Measurements from ENCODE around the gene SIM1.

The SIM1 gene

DNA sequence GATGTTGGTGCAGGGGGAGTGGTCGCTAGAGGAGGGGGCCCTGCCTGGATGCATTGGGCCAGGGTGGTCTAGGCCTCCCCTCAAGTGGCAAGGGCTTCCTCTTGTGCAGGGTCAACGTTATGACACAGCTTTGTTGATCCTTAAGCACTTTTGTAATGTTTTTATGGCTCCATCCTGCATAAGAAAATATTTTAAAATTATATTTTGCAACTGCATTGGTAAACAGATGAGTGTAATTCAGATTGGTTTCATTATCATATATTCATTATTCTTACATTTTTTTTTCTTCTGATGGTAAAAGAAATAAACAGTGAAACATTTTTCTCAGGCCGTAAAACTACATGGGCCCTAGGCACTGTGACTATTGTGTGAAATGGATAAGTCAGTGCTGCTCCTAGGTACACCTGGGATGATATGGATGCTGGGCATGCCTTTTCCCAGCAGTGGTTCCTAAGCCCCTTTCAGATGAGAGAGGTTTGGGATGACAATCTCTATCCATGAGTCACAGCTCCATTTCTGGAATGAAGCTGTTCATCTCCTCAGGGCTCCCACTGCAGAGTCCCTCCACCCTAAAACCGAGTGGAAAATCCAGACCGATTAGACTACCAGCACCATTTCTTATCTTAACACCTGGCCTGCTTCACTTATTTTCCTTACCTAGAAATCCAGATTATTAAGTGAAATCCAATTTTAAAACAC lies 5.8 kb upstream of the SIM1 start:
- H3K36me3 ChIP-seq (ENCODE audit: control insufficient read depth, insufficient read depth, low read length): no peaks in the 10 kb centered on the region
- peaks cover 38% of the 10 kb centered on the region for H3K27me3 ChIP-seq (replicated peaks; ENCODE audit: control insufficient read depth, insufficient read depth, low read length, poor library complexity, severe bottlenecking)
- H3K9me3 ChIP-seq (ENCODE audit: control insufficient read depth, low read length): no peaks in the 10 kb centered on the region
- no peak for DNase-seq
- H3K4me3 ChIP-seq (ENCODE audit: insufficient read depth, low read depth, low read length, poor library complexity, severe bottlenecking): no peak overlapping the region
- no peak overlapping the region for H3K27ac ChIP-seq (ENCODE audit: insufficient read depth, low read length, poor library complexity, severe bottlenecking)
- H3K4me1 ChIP-seq (ENCODE audit: control insufficient read depth, insufficient read depth, low read length, poor library complexity, severe bottlenecking): peaks cover 3% of the 10 kb centered on the region

DNA sequence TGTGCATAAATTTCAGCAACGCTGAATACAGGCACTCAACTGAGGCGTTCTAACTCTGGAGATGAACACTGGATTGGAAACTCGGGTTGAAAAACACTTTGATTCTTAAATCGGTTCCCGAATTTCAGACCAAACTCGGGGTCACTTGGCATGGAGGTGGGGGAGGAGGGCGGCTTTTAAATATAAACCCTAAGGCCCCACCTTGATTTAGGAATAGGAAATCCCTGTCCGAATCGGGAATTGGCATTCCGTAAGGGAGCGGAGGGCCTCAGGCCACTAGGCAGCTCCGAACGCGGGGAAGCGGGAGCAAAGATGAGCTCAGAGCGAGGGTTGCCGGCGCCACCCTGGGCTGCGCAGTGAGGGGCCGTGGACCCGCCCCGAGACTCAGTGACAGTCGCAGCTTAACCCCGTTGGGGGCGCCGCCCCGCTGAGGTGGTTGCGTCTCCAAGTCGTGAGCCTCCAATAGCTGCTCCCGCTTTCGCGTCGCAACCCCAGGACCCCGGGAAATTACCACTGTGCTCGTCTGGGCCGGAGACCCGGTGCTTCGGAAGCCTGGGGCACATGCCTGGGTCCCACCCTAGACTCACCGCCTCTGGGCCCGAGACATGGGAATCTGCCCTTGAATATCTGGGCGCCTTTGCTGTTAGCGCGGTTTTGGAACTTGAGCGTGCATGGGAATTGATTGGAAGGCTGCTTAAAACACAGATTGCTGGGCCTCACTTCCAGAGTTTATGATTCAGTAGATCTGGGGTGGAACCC lies 4.6 kb upstream of the SIM1 start:
- H3K27me3 ChIP-seq (replicated peaks; ENCODE audit: control insufficient read depth, insufficient read depth, low read length, poor library complexity, severe bottlenecking): peaks cover 51% of the 10 kb centered on the region
- H3K4me3 ChIP-seq (ENCODE audit: insufficient read depth, low read depth, low read length, poor library complexity, severe bottlenecking): no peak overlapping the region
- peaks cover 8% of the 10 kb centered on the region for H3K4me1 ChIP-seq (ENCODE audit: control insufficient read depth, insufficient read depth, low read length, poor library complexity, severe bottlenecking)
- no peak for DNase-seq
- H3K9me3 ChIP-seq (ENCODE audit: control insufficient read depth, low read length): peaks cover 2% of the 10 kb centered on the region
- no peaks in the 10 kb centered on the region for H3K36me3 ChIP-seq (ENCODE audit: control insufficient read depth, insufficient read depth, low read length)
- H3K27ac ChIP-seq (ENCODE audit: insufficient read depth, low read length, poor library complexity, severe bottlenecking): no peak overlapping the region

DNA sequence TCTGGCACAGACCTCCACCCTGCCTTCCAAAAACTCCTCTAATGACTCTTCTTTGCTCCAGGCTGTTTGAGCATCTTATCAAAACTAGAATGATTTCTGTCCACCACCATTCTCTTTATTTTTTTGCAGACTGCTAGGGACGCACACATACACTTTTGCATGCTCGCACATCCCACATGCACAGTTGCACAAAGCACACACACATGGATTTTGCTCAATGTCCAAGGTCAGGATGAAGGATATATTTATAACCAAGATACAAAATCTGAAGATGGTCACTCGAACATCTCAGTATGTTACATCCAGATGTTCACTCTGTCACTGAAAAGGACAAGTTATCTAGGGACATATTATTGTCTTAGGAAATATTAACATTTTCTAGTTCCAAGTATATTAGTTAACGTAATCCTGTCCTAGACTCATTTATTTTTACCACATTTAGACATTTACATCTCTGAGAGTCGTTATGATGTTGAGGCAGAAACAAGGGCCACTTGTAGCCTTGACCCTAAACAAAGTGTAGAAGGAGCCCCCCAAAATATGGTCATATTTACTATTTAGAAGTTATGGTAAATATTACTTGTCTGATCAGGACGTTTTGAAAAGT lies 3.4 kb upstream of the SIM1 start:
- peaks cover 2% of the 10 kb centered on the region for H3K9me3 ChIP-seq (ENCODE audit: control insufficient read depth, low read length)
- peaks cover 9% of the 10 kb centered on the region for H3K4me1 ChIP-seq (ENCODE audit: control insufficient read depth, insufficient read depth, low read length, poor library complexity, severe bottlenecking)
- peaks cover 61% of the 10 kb centered on the region for H3K27me3 ChIP-seq (replicated peaks; ENCODE audit: control insufficient read depth, insufficient read depth, low read length, poor library complexity, severe bottlenecking)
- no peak overlapping the region for H3K4me3 ChIP-seq (ENCODE audit: insufficient read depth, low read depth, low read length, poor library complexity, severe bottlenecking)
- no peaks in the 10 kb centered on the region for H3K36me3 ChIP-seq (ENCODE audit: control insufficient read depth, insufficient read depth, low read length)
- DNase-seq: no peak
- no peak overlapping the region for H3K27ac ChIP-seq (ENCODE audit: insufficient read depth, low read length, poor library complexity, severe bottlenecking)

DNA sequence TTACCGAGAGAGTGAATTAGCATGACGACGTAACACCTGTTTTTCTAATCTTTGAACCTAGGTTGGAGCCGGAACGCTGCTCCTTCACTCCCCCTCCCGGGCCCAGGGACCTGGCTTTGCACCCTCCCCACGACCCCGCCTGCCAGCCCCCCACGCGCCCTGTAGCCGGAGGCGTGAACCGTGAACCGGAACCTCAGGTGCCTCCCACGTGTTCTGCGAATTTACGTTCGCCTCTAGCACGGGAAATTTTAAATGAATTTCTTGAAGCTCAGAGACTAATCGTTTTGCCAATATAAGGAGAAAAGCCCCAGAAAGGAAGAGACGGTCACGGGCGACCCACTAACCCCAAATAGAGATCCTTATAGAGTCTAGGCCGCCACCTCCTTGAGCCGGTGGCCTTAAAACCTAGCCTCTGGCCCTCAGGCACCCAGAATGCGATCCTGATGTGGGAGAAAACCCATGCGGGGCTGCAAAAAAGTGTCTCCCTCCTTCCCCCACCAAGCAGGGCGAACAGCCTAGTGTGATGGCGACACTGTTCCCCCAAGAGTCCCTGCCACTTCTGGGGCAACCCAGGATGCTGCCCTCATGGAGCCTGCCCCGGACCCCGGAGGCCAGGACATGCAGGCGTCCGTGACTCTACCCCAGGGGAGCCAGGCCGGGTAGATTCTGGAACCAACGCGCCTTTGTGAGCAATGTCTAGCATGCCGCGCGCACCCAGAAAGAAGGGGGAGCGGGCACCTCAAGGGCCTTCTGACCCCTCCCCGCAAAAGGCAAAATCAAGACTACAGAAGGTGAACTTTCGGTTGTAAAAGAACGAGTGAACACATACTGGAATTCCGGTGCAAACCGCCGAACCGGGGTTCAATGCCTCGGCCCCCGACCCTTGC lies 2.7 kb upstream of the SIM1 start:
- no peak for DNase-seq
- H3K9me3 ChIP-seq (ENCODE audit: control insufficient read depth, low read length): peaks cover 2% of the 10 kb centered on the region
- H3K4me3 ChIP-seq (ENCODE audit: insufficient read depth, low read depth, low read length, poor library complexity, severe bottlenecking): no peak overlapping the region
- no peaks in the 10 kb centered on the region for H3K36me3 ChIP-seq (ENCODE audit: control insufficient read depth, insufficient read depth, low read length)
- peaks cover 9% of the 10 kb centered on the region for H3K4me1 ChIP-seq (ENCODE audit: control insufficient read depth, insufficient read depth, low read length, poor library complexity, severe bottlenecking)
- no peak overlapping the region for H3K27ac ChIP-seq (ENCODE audit: insufficient read depth, low read length, poor library complexity, severe bottlenecking)
- H3K27me3 ChIP-seq (replicated peaks; ENCODE audit: control insufficient read depth, insufficient read depth, low read length, poor library complexity, severe bottlenecking): peaks cover 68% of the 10 kb centered on the region

DNA sequence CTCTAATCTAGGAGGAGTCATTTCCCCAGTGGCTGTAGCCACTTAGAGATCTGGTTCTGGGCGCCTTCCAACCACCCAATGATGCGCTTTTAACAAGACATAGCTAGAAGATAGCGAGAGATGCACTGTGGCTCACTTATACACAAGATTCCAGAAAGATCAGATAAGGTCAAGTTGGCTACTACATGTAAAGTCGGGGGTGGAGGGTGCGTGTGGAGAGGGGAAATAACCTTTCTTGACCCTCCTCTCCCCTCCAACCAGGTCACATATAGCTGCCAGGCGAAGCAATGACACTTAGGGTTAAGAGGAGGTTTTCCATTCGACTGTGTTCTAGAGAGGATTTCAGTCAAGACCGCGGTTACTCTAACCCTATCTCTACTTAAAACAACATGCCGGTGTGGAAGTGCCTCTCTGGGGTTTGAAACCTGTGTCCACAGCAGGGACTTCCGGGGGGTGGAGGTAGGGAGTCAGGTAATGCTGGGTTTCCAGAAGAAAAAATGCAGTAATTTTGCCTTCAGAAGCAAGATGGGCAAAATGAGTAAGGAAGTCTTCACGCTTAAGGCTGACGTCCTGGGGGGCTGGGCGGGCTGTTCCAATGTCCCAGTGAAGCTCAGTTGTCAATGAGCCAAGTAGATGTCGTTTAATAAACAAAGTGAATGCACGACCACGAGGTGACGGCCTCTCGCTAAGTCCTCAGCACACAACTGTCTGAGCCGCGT lies 1.8 kb upstream of the SIM1 start:
- Histone ChIP-seq H3K9me3 (ENCODE audit: control insufficient read depth, low read length) (peaks cover 2% of the 10 kb centered on the region), H3K36me3 (ENCODE audit: control insufficient read depth, insufficient read depth, low read length) (no peaks in the 10 kb centered on the region), H3K4me3 (ENCODE audit: insufficient read depth, low read depth, low read length, poor library complexity, severe bottlenecking) (no peak overlapping the region), H3K4me1 (ENCODE audit: control insufficient read depth, insufficient read depth, low read length, poor library complexity, severe bottlenecking) (peaks cover 12% of the 10 kb centered on the region), H3K27me3 (replicated peaks; ENCODE audit: control insufficient read depth, insufficient read depth, low read length, poor library complexity, severe bottlenecking) (peaks cover 73% of the 10 kb centered on the region), H3K27ac (ENCODE audit: insufficient read depth, low read length, poor library complexity, severe bottlenecking) (no peak overlapping the region)
- DNase-seq: no peak

DNA sequence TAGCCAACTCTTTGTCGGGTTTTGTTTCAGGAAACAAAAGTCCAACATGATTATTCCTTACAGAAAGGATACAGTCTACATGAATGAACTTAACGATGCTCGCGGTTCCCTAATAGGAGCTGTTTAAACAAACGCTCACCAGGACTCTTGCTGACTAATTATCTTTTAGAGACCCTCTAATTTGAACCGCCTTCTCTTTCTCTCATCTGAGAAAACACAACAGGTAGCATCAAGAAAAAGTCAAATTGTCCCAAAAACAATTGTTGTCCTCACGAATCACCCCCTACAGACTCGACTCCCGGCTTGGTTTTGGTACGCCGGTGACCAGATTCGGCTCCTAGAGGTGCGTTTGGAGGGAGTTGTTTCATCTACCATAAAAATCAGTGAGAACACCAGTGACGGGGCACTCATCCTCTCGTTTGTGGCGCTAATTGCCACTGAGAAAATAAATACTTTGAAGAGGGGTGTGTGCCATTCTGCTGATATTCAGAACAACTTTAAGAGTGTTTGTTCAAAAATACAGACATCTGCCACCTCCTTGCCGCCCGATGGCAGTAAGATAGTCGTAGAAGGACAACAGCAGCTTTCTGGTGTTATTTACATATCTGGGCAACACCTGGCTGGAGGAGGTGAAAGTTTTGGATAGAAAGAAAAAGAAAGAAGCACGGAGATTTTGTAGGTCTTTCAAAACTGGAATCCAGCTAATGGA lies 1.1 kb upstream of the SIM1 start:
- no peaks in the 10 kb centered on the region for H3K36me3 ChIP-seq (ENCODE audit: control insufficient read depth, insufficient read depth, low read length)
- no peak for DNase-seq
- peaks cover 2% of the 10 kb centered on the region for H3K9me3 ChIP-seq (ENCODE audit: control insufficient read depth, low read length)
- H3K27me3 ChIP-seq (replicated peaks; ENCODE audit: control insufficient read depth, insufficient read depth, low read length, poor library complexity, severe bottlenecking): peaks cover 75% of the 10 kb centered on the region
- no peak overlapping the region for H3K4me3 ChIP-seq (ENCODE audit: insufficient read depth, low read depth, low read length, poor library complexity, severe bottlenecking)
- H3K4me1 ChIP-seq (ENCODE audit: control insufficient read depth, insufficient read depth, low read length, poor library complexity, severe bottlenecking): peaks cover 17% of the 10 kb centered on the region
- no peak overlapping the region for H3K27ac ChIP-seq (ENCODE audit: insufficient read depth, low read length, poor library complexity, severe bottlenecking)

DNA sequence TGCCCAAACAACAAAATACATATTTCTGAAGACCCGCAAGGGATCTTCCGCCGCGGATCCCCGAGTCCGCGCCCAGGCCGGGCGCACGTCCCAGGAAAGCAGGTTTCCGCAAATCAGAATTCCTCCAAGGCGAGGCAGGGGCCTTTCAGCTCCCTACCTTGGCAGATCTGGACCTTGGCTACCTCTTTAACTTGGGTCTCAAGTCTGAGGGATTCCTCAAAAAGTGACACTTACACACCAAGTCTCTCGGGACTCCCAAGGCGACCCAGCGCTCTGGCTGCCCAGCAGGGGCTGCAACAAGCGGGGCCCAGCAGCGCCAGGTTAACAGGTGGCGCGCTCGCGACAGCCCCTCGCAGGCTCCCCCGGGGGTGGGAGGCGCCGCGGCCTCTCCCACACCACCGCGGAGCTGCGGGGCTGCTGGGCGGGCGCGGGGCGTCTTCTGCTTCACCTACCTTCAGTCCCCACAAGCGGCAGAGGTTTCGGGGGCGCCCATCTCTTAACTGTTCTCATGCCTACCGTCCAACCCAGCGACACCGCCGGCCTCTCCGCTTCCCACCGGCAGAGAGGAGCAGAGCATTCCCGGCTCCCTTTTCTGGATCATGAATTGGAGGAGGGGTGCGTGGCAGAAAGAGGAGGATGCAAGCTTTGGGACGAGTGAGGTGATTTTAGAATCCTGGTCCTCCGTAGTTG lies 414 bp downstream of the SIM1 start:
- H3K36me3 ChIP-seq (ENCODE audit: control insufficient read depth, insufficient read depth, low read length): no peaks in the 10 kb centered on the region
- DNase-seq: no peak
- peaks cover 2% of the 10 kb centered on the region for H3K9me3 ChIP-seq (ENCODE audit: control insufficient read depth, low read length)
- no peak overlapping the region for H3K27ac ChIP-seq (ENCODE audit: insufficient read depth, low read length, poor library complexity, severe bottlenecking)
- no peak overlapping the region for H3K4me3 ChIP-seq (ENCODE audit: insufficient read depth, low read depth, low read length, poor library complexity, severe bottlenecking)
- peaks cover 79% of the 10 kb centered on the region for H3K27me3 ChIP-seq (replicated peaks; ENCODE audit: control insufficient read depth, insufficient read depth, low read length, poor library complexity, severe bottlenecking)
- H3K4me1 ChIP-seq (ENCODE audit: control insufficient read depth, insufficient read depth, low read length, poor library complexity, severe bottlenecking): peaks cover 17% of the 10 kb centered on the region

DNA sequence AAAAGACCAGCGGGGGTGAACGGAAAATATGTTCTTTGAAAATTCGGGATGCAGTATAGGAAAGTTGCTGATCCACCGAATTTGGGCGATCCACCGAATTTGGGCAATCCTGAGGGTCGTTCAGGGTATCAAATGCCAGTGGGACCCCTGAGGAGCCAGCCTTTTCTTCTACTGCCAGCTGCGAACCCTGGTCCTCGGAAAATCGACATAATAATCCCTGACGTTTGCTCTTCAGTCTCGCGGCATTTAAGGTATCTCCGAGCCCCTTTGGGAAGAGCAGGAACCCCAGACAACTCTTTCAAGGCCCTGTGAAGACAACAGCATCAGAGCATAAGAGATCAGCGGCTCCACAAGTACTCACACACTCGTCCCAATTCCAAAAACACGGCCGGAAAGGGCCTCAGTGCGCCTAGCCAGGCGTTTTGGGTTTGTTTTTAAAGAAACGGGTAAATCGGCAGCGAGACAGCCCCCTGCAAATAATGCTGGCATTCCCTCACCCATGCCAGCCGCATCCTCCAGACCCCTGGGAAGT lies 1.0 kb downstream of the SIM1 start:
- DNase-seq: no peak
- Histone ChIP-seq H3K4me3 (ENCODE audit: insufficient read depth, low read depth, low read length, poor library complexity, severe bottlenecking) (no peak overlapping the region), H3K9me3 (ENCODE audit: control insufficient read depth, low read length) (peaks cover 4% of the 10 kb centered on the region), H3K27me3 (replicated peaks; ENCODE audit: control insufficient read depth, insufficient read depth, low read length, poor library complexity, severe bottlenecking) (peaks cover 79% of the 10 kb centered on the region), H3K36me3 (ENCODE audit: control insufficient read depth, insufficient read depth, low read length) (no peaks in the 10 kb centered on the region), H3K27ac (ENCODE audit: insufficient read depth, low read length, poor library complexity, severe bottlenecking) (no peak overlapping the region), H3K4me1 (ENCODE audit: control insufficient read depth, insufficient read depth, low read length, poor library complexity, severe bottlenecking) (peaks cover 17% of the 10 kb centered on the region)

All from effector memory CD4-positive, alpha-beta T cell (primary cell).